ENCODE measurements around the gene ADO. TPM values are rescaled to one million over a fixed set of nuclear protein-coding genes. Genes with fewer than 3 reads are reported as not detected.

The ADO gene
- total and polyA plus RNA-seq, 10 of the 15 experiments (the other 5 are each of a cell fraction or from before 2014, with no cell fraction given), result 4.3 to 44.6 (median 18.7) TPM

GRCh38 chr10:62811159-62811875, 6.8 kb downstream of the ADO start (continued):
- TF ChIP-seq NRF1 (conservative IDR thresholded peaks at IDR 0.05; ENCODE audit: low read depth, low read length) (no peak), ESRRA (IDR thresholded peaks at IDR 0.05; ENCODE audit: low read length) (no peak), RFX5 (IDR thresholded peaks at IDR 0.05; ENCODE audit: low read depth, low read length) (no peak), LARP7 (IDR thresholded peaks at IDR 0.05) (no peak), IKZF2 (IDR thresholded peaks at IDR 0.05) (peak; percentile 97 to 98), ATF7 (IDR thresholded peaks at IDR 0.05; ENCODE audit: low read depth) (peak; percentile 82), SUPT20H (IDR thresholded peaks at IDR 0.05; ENCODE audit: borderline replicate concordance, control insufficient read depth, low read depth, low read length) (no peak), RAD21 (IDR thresholded peaks at IDR 0.05; ENCODE audit: insufficient read depth, low read depth, low read length) (0 out of 2 replicates have a peak, but pooled peaks have one; percentile 6), ZBTB33 (IDR thresholded peaks at IDR 0.05) (no peak), ZBED1 (IDR thresholded peaks at IDR 0.05; ENCODE audit: borderline replicate concordance) (peak; percentile 95), ZNF24 (IDR thresholded peaks at IDR 0.05) (0 out of 2 replicates have a peak, but pooled peaks have one; percentile 7), CBX5 (IDR thresholded peaks at IDR 0.05; ENCODE audit: low read depth) (peak; percentile 94), STAT3 (IDR thresholded peaks at IDR 0.05; ENCODE audit: low read depth, low read length) (no peak), CBX3 (IDR thresholded peaks at IDR 0.05; ENCODE audit: borderline replicate concordance, low read depth) (no peak), CHD4 (IDR thresholded peaks at IDR 0.05) (0 out of 2 replicates have a peak, but pooled peaks have one; percentile 58), IRF4 (IDR thresholded peaks at IDR 0.05; ENCODE audit: low read depth, low read length) (peak; percentile 96), CBFB (IDR thresholded peaks at IDR 0.05; ENCODE audit: low read depth) (peak; percentile 100), CEBPB (IDR thresholded peaks at IDR 0.05; ENCODE audit: borderline replicate concordance in 1 of 2, low read depth in 2 of 2, low read length in 2 of 2) (peak in 1 of 2 experiments; percentile 99; a peak in 2 of 4 replicates), KLF5 (IDR thresholded peaks at IDR 0.05; ENCODE audit: partially characterized antibody) (no peak), ZNF384 (IDR thresholded peaks at IDR 0.05; ENCODE audit: borderline replicate concordance, low read depth, low read length) (no peak), EZH2 (IDR thresholded peaks at IDR 0.05; ENCODE audit: borderline replicate concordance, control insufficient read depth, low read depth, low read length) (0 out of 2 replicates have a peak, but pooled peaks have one; percentile 86), HDAC2 (IDR thresholded peaks at IDR 0.05) (no peak), SMAD5 (IDR thresholded peaks at IDR 0.05; ENCODE audit: low read depth) (peak; percentile 52; the same call in 1 of the 2 replicates)
- TF ChIP-seq, protein P1, sequence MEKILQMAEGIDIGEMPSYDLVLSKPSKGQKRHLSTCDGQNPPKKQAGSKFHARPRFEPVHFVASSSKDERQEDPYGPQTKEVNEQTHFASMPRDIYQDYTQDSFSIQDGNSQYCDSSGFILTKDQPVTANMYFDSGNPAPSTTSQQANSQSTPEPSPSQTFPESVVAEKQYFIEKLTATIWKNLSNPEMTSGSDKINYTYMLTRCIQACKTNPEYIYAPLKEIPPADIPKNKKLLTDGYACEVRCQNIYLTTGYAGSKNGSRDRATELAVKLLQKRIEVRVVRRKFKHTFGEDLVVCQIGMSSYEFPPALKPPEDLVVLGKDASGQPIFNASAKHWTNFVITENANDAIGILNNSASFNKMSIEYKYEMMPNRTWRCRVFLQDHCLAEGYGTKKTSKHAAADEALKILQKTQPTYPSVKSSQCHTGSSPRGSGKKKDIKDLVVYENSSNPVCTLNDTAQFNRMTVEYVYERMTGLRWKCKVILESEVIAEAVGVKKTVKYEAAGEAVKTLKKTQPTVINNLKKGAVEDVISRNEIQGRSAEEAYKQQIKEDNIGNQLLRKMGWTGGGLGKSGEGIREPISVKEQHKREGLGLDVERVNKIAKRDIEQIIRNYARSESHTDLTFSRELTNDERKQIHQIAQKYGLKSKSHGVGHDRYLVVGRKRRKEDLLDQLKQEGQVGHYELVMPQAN (conservative IDR thresholded peaks at IDR 0.05), result peak; percentile 45; the same call in 1 of the 2 replicates
- TF ChIP-seq, protein P2, sequence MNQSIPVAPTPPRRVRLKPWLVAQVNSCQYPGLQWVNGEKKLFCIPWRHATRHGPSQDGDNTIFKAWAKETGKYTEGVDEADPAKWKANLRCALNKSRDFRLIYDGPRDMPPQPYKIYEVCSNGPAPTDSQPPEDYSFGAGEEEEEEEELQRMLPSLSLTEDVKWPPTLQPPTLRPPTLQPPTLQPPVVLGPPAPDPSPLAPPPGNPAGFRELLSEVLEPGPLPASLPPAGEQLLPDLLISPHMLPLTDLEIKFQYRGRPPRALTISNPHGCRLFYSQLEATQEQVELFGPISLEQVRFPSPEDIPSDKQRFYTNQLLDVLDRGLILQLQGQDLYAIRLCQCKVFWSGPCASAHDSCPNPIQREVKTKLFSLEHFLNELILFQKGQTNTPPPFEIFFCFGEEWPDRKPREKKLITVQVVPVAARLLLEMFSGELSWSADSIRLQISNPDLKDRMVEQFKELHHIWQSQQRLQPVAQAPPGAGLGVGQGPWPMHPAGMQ (IDR thresholded peaks at IDR 0.05; ENCODE audit: borderline replicate concordance), result peak; percentile 79
- TF ChIP-seq, protein P3, sequence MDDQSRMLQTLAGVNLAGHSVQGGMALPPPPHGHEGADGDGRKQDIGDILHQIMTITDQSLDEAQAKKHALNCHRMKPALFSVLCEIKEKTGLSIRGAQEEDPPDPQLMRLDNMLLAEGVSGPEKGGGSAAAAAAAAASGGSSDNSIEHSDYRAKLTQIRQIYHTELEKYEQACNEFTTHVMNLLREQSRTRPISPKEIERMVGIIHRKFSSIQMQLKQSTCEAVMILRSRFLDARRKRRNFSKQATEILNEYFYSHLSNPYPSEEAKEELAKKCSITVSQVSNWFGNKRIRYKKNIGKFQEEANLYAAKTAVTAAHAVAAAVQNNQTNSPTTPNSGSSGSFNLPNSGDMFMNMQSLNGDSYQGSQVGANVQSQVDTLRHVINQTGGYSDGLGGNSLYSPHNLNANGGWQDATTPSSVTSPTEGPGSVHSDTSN (IDR thresholded peaks at IDR 0.05; ENCODE audit: insufficient replicate concordance, low read depth, low read length), result no peak
